Astrocyte (in vitro differentiated cells and primary cell): ENCODE results near the gene HOXD11.

Experiments
- CTCF ChIP-seq: IDR thresholded peaks from 2 replicates; pipeline ENCODE4 v1.5.1; 2011; ENCODE audit warnings: low read depth, mild to moderate bottlenecking, inconsistent platforms, low read length, moderate library complexity; ENCODE audit not compliant: insufficient read depth
- EZH2 ChIP-seq: IDR thresholded peaks from 2 replicates; pipeline ENCODE4 v1.6.1; 2012; ENCODE audit warnings: mild to moderate bottlenecking, low read length, inconsistent platforms; ENCODE audit not compliant: insufficient read depth

GRCh38 chr2:176106581-176107539 is at the start of gene HOXD11:
- TF ChIP-seq CTCF: no peak
- peak; percentile 84 for TF ChIP-seq EZH2
